ENCODE measurements around the gene CNST.

DNA sequence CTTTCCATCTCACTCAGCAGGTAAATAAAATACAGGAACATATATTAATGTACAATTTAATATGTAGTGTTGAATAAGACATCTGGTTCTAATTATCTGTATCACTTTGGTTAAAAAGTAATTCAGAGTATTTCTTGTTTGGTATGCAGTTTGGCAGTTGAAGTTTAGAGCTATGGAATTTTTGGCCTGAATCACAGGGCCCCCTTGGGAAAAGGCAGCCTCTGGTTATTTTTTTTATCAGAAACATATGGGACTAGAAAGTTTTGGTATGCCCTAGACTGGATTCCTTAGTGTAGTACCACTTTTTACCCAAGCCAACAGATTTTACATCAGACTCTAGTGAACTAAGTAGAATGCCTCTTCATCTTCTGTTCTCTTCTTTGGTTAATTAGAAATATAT, 26.4 kb downstream of the CNST start:
- TF ChIP-seq, protein P1, sequence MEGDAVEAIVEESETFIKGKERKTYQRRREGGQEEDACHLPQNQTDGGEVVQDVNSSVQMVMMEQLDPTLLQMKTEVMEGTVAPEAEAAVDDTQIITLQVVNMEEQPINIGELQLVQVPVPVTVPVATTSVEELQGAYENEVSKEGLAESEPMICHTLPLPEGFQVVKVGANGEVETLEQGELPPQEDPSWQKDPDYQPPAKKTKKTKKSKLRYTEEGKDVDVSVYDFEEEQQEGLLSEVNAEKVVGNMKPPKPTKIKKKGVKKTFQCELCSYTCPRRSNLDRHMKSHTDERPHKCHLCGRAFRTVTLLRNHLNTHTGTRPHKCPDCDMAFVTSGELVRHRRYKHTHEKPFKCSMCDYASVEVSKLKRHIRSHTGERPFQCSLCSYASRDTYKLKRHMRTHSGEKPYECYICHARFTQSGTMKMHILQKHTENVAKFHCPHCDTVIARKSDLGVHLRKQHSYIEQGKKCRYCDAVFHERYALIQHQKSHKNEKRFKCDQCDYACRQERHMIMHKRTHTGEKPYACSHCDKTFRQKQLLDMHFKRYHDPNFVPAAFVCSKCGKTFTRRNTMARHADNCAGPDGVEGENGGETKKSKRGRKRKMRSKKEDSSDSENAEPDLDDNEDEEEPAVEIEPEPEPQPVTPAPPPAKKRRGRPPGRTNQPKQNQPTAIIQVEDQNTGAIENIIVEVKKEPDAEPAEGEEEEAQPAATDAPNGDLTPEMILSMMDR (IDR thresholded peaks at IDR 0.05; ENCODE audit: low read depth, low read length) = no peak
- no peak for TF ChIP-seq EZH2phosphoT487 (IDR thresholded peaks at IDR 0.05; ENCODE audit: low read depth)
